HL-60 (cell line): ENCODE data around the gene ADAMTS12.

Experiments used
- CTCF ChIP-seq: IDR thresholded peaks from one replicate; pipeline ENCODE4 v1.5.1; 2011; ENCODE audit warnings: low read length, control low read depth, inconsistent platforms; ENCODE audit not compliant: insufficient read depth
- POLR2AphosphoS5 ChIP-seq: IDR thresholded peaks from 2 replicates; pipeline ENCODE4 v1.6.1; 2012; ENCODE audit warnings: low read depth
- REST ChIP-seq: IDR thresholded peaks from 2 replicates; pipeline ENCODE4 v1.6.1; 2012; ENCODE audit warnings: low read depth; ENCODE audit not compliant: insufficient replicate concordance
- SPI1 ChIP-seq: IDR thresholded peaks from 2 replicates; pipeline ENCODE4 v1.6.1; 2012; ENCODE audit warnings: low read depth, mild to moderate bottlenecking, borderline replicate concordance

GRCh38 chr5:33582417-33582816, 309.4 kb downstream of the ADAMTS12 start:
- TF ChIP-seq CTCF (no peak), POLR2AphosphoS5 (no peak), REST (no peak), SPI1 (no peak)
